Suppressor macrophage treated with lipopolysaccharide for 4 hours (primary cell): ENCODE data around the gene TLDC2.
A peak's percentile ranks its signal among the peaks of the same experiment; 100 is the strongest.
"Not testable (repeated sequence)": the region's sequence is repeated elsewhere in the genome, so short reads cannot be mapped to it uniquely, and the experiment has no call there.

Experiments used
- DNase-seq: peaks from one replicate; pipeline ENCODE4 v3.0.0-alpha.2; 2020

TLDC2 gene

GRCh38 chr20:36871640-36872570 lies 4.0 kb upstream of the TLDC2 start:
- no peak for DNase-seq

- DNase-seq, result no peak
These were observed 3.1 kb upstream of the TLDC2 start for GRCh38 chr20:36872852-36873251.

DNA sequence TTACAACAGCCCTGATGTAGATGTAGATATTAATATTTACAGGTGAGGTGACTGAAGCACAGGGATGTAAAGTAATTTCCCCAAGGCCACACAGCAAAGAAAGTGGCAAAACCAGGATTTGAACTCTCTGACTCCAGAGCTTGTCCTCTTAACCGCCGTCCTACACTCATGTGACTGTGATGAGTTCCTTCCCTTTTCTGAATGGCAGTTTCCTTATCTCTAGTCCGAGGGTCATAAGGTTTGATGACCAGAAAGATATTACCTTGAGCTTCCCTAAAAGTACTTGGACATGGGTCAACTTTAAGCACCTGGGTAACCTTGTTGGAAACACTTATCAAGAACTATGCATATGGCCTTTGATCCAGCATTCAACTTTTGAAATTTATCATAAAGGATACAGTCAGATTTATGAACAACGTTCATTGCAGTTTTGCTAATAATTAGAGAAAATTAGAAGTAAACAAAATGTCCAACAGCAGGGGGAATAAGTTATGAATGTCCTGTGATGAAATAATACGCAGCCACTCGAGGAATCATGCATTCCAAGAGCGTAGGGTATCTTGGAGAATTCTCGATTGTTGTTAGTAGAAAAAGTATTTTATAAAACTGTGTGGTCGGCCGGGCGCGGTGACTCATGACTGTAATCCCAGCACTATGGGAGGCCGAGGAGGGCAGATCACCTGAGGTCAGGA lies 2.3 kb upstream of the TLDC2 start:
- DNase-seq, result peak; percentile 52

GRCh38 chr20:36875093-36875492 lies 845 bp upstream of the TLDC2 start:
- not testable (repeated sequence) for DNase-seq

DNA sequence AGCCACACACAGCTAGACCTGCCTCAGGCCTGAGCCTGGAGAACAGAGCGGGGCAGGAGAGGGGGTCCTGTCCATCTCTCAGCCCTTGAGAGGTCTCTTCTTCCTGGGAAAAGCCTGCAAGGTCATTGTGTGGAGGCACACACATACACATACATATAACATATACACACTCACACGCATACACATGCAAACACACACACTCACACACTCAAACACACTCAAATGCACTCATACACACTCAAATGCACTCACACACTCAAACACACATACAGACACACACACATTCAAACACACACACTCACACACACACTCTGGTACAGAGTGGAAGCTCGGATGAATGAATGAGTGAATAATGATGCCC lies 515 bp downstream of the TLDC2 start:
- DNase-seq, result no peak

GRCh38 chr20:36878941-36879340 lies 3.0 kb downstream of the TLDC2 start:
- DNase-seq, result no peak

DNA sequence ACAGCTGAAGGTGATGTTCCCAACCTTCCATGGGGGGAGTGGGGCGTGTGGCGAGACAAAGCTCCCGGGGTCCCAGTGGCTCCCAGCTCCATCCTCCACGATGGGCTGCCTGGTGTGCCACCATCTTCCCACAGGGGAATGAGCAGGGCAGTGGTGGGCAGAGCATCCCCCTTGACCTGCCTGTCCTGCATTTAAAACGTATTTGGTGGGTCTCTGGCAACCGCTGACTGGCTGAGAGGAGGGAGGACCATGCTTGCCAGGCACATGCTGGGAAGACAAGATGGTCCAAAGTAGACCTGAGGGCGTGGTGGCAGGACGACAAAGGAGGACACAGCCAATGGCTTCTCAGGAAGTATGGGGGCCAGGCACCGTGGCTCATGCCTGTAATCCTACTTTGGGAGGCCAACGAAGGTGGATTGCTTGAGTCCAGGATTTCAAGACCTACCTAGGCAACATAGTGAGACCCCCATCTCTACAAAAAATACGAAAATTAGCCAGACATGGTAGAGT lies 4.9 kb downstream of the TLDC2 start:
- DNase-seq, result no peak

- no peak for DNase-seq
These were observed 5.4 kb downstream of the TLDC2 start for GRCh38 chr20:36881331-36881730.

- DNase-seq, result no peak
These were observed 6.0 kb downstream of the TLDC2 start for GRCh38 chr20:36881888-36882287.

DNA sequence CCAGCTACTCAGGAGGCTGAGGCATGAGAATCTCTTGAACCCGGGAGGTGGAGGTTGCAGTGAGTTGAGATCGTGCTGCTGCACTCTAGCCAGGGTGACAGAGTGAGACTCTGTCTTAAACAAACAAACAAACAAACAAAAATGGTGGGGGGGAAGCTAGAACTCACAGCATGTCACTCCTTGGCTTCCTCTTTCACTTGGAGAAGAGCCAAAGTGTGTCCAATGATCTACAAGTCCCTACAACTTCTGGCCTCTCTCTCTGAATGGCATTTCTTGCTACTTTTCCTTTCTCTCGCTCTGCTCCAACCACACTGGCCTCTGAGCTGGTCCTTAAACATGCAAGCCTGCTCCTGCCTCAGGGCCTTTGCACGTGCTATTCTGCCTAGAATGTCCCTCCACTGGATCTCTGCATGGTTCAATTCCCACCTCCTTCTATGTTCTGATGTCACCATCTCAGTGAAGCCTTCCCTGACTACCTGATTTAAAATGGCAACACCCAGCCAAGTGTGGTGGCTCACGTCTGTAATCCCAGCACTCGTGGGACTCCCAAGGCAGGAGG lies 8.1 kb downstream of the TLDC2 start:
- peak; percentile 74 for DNase-seq

- DNase-seq, result peak; percentile 16
These were observed 9.4 kb downstream of the TLDC2 start for GRCh38 chr20:36885356-36885755.

DNA sequence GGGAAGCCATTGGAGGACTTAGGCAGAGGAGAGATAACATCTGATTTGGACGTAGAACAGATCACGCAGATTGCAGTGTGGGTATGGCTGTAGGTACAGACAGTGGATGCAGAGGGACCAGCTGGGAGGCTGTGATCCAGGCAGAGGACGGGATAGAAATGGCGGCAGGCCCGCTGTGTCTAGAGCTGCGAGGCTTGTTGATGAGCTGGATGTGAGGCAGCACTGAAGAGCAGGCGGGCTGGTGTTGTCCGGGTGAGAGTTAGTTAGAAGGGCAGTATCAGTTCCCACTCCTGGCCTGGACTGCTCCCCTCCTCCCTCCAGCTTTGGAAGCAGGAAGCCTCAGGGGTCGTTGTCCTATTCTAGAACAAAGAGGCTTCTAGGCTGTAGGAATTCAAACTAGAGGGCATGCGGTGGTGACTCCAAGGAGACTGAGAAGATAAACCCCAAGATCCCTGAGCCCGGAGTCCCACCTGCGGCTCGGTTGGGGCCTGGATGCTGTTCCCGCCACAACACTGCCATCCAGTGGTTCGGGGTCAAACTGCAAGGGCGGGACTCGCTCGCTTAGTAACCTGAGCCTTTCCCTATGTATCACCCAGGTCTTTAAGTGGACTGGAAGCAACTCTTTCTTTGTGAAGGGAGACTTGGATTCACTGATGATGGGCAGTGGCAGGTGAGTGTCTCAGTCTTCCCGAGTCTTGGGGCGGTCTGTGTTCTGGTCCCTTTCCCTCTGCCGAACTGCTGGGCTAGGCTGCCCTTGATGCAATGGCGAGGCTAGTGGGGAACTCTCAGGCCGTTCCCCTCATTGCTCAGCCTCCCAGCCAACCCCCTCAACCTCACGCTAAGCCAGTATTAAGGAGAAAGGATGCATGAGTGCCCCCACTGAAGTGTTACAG lies 11.2 kb downstream of the TLDC2 start:
- peak; percentile 75 for DNase-seq

DNA sequence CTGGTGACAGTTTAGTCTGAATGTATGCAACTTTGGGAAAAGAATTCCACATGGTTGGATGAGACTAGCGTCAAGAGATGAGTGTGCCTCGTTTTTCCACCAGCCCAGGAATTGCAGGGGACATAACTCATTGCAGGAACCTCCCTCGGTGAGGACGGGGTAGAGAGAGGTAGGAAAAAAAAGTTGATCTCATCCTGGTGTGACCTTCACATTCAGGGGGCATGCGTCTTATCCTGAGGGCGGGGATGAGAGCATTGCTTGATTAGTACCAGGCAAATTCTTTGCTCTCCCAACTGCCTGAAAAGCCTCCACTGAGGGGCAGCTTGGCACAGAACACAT lies 11.8 kb downstream of the TLDC2 start:
- no peak for DNase-seq

DNA sequence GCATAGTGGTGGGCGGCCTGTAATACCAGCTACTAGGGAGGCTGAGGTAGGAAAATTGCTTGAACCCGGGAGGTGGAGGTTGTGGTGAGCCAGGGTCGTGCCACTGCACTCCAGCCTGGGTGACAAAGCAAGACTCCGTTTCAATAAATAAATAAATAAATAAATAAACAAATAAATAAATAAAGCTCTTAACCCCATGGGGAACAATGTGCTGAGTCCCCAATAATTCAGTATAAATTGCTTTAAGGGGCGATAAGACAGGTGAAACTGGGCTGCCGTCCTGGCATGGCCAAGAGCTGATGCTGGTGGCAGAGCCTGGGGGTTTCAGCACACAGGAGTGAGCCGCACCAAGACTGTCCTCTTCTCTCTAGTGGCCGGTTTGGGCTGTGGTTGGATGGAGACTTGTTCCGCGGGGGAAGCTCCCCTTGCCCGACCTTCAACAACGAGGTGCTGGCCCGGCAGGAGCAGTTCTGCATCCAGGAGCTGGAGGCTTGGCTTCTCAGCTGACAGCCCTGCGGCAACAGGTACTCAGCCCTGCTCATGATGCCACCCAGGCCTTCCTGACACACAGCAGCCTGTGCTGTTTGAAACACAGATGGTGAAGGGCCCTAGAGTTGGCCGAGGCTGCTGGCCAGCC lies 13.1 kb downstream of the TLDC2 start:
- no peak for DNase-seq

DNA sequence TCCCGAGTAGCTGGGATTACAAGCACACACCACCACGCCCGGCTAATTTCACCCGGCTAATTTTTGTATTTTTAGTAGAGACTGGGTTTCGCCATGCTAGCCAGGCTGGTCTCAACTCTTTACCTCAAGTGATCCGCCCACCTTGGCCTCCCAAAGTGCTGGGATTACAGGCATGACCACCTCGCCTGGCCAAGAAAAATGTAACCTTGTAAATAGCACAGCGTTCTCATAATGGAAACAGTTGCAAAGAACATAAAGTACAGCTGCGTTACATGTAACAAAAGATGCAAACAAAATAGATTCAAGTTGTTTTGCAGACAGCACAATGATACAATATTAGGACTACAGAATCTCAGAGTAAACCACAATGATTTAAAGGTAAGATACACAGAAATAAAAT lies 14.6 kb downstream of the TLDC2 start:
- no peak for DNase-seq

- DNase-seq, result no peak
These were observed 15.3 kb downstream of the TLDC2 start for GRCh38 chr20:36891211-36891610.

- DNase-seq, result no peak
These were observed 17.9 kb downstream of the TLDC2 start for GRCh38 chr20:36893801-36894200.

DNA sequence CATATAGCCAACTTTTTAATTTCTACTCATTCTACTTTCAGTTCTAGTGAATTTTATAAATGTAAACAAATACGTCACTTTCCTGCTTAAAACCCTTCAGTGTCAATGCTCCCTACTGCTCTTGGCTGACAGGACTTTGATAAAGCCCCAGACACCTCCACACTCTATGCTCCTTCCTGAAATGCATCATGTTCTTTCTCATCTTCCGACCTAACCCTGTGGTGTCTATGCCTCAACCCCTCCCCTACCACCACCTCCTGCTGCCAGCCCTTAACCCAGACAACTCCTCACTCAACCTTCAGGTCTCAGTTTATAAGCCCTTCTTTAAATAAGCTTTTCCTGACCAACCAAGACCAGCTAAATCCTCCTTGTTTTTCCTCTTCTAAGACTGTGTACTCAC lies 19.1 kb downstream of the TLDC2 start:
- no peak for DNase-seq

DNA sequence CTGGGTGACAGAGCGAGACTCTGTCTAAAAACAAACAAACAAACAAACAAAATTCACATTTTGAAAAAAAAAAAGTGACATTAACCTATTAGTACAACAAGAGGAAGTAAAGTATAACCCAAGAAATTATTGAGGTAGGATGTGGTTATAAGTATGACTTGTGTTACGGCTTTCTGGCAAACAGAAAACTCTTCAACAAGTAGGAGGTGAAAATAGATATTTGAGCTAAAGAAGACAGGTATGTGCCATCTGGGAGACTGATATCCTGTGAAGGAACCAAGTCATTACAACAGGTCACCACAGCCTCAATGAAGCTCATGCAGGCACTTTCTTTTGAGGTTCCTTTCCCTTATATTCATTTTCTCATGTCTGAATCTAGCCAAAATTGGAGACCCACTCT lies 28.8 kb downstream of the TLDC2 start:
- no peak for DNase-seq

- not testable (repeated sequence) for DNase-seq
These were observed 29.6 kb downstream of the TLDC2 start for GRCh38 chr20:36905566-36905965.

DNA sequence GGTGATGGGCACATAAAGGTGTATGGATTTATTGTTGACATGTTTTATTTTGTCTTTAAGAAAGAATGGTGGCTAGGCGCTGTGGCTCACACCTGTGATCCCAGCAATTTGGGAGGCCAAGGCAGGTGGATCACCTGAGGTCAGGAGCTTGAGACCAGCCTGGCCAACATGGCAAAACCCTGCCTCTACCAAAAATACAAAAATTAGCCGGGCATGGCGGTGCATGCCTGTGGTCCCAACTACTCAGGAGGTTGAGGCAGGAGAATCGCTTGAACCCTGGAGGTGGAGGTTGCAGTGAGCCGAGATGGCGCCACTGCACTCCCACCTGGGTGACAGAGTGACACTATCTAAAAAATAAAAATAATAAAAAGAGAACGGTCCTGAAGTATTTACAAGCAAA lies 30.1 kb downstream of the TLDC2 start:
- not testable (repeated sequence) for DNase-seq

GRCh38 chr20:36908603-36909002 lies 32.7 kb downstream of the TLDC2 start:
- no peak for DNase-seq
